ENCODE results near the gene PDXDC1. TPM values are rescaled to one million over a fixed set of nuclear protein-coding genes. Genes with fewer than 3 reads are reported as not detected.
"Not testable (repeated sequence)": the region's sequence is repeated elsewhere in the genome, so short reads cannot be mapped to it uniquely, and the experiment has no call there.

The PDXDC1 gene
- total RNA-seq, result 10 to 100 TPM; 64.0 to 75.0 TPM
- 46.1 TPM for polyA plus RNA-seq (2013, experiment 1 of 2)
- 39.4 TPM for polyA plus RNA-seq (2013, experiment 2 of 2)
- 76.5 to 205 (median 129) reads per million in 172 experiments for total RNA-seq

DNA sequence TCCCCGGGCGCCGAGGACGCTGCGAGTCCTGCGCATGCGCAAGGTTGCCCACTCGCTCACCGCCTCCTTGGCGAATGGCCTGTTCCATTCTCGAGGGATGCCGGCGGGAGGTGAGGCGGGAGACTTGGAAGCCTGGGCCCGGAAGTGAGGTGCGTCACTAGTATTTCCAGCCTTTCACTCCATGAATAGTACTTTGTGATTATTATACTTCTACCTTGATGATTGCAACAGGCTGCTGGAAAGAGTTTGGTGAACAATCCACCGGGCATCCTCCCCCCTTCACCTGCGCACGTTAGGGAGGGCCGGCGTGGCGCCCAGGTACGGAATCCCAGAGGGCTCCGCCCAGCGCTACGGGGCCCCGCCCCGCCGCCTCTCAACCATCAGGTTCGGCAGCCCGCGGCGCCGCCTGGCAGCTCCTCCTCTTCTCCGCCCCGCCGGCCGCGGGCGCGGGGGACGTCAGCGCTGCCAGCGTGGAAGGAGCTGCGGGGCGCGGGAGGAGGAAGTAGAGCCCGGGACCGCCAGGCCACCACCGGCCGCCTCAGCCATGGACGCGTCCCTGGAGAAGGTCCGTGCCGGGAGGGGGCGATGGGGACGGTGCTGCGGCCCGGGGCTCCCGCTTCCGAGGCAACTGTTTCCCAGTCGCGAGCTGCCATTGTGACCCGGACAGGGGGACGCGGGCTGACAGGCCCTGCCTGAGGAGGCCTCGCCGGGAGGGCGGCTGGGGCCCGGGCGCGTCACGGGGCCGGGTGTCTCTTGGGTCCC is at the start of gene PDXDC1:
Gene PDXDC1, plus strand, starts transcription at position 371 of the 762 bp plus-strand sequence. Its CDS starts 174 bp downstream, at position 545.
- not testable (repeated sequence) for H3K36me3 ChIP-seq (ENCODE audit: insufficient read depth, low read length); H3K27me3 Mint-ChIP-seq; H3K27me3 ChIP-seq (ENCODE audit: control insufficient read depth in 1 of 2, insufficient read depth in 2 of 2, low read length in 2 of 2); H3K9me3 Mint-ChIP-seq; H3K36me3 Mint-ChIP-seq (ENCODE audit: low read depth); H3K4me1 ChIP-seq (ENCODE audit: insufficient read depth, low read length); H3K9me3 ChIP-seq (ENCODE audit: control insufficient read depth in 1 of 2, insufficient read depth in 1 of 2, low read length in 2 of 2)
- intact Hi-C loops (cut with DNase I, micrococcal nuclease), result loop anchor here (5.0 to 10.0 kb wide), 2 partner anchors 37 to 80 kb away; partner anchors contain the start of gene NTAN1 (in 1 of the 2)
- Mint-ChIP-seq H3K4me1 (ENCODE audit: low read depth) (peaks cover 28% of the 10 kb centered on the region), H3K4me3 (peak within 1 kb of the TSS; percentile 96), H3K27ac (peak within 1 kb of the TSS; percentile 91)
- DNase-seq, result peak; percentile 95 to 100 (median 98)
- peak within 1 kb of the TSS; percentile 74 to 80 for H3K27ac ChIP-seq (ENCODE audit: low read depth in 1 of 2, low read length in 2 of 2)
- POLR2A ChIA-PET, result interaction anchor here (0.6 to 1.4 kb wide), 6 partner anchors 11 to 75 kb away, joined by 3 to 9 read pairs (median 4); no protein-coding TSS in a partner anchor
- peak; percentile 95 for ATAC-seq (ENCODE audit: poor library complexity)
- CTCF ChIA-PET, result interaction anchor here (0.9 kb wide), 1 partner anchor 81 kb away, joined by 3 read pairs; the partner anchor contains the start of gene NTAN1
- peak within 1 kb of the TSS; percentile 69 for H3K4me3 ChIP-seq (ENCODE audit: low read length)

- H3K27ac Mint-ChIP-seq; H3K27ac ChIP-seq (ENCODE audit: low read depth in 1 of 2, low read length in 2 of 2); H3K27me3 ChIP-seq (ENCODE audit: control insufficient read depth in 1 of 2, insufficient read depth in 2 of 2, low read length in 2 of 2); H3K9me3 Mint-ChIP-seq; H3K4me3 Mint-ChIP-seq; CTCF ChIA-PET; H3K36me3 ChIP-seq (ENCODE audit: insufficient read depth, low read length); H3K9me3 ChIP-seq (ENCODE audit: control insufficient read depth in 1 of 2, insufficient read depth in 1 of 2, low read length in 2 of 2); POLR2A ChIA-PET; H3K4me3 ChIP-seq (ENCODE audit: low read length); H3K4me1 Mint-ChIP-seq (ENCODE audit: low read depth); ATAC-seq (ENCODE audit: poor library complexity); H3K36me3 Mint-ChIP-seq (ENCODE audit: low read depth); H3K27me3 Mint-ChIP-seq; intact Hi-C loops (cut with DNase I, micrococcal nuclease); H3K4me1 ChIP-seq (ENCODE audit: insufficient read depth, low read length): not testable (repeated sequence)
- DNase-seq, result peak in 3 of 14 experiments; percentile 2 to 37 (median 5)
Observed at GRCh38 chr16:14928064-14928714, 46.6 kb upstream of the PDXDC1 start.

DNA sequence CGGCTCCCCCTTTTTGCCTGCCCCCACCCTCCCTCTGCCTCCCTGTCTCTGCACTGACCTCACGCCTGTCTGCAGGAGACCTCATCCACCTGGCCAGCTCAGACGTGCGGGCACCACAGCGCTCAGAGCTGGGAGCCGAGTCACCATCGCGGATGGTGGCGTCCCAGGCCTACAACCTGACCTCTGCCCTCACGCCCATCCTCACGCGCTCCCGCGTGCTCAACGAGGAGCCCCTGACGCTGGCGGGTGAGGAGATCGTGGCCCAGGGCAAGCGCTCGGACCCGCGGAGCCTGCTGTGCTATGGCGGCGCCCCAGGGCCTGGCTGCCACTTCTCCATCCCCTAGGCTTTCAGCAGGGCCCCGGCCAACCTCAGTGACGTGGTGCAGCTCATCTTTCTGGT is 45.6 kb upstream of the PDXDC1 start:
- ATAC-seq (ENCODE audit: poor library complexity); H3K4me1 Mint-ChIP-seq (ENCODE audit: low read depth); DNase-seq; H3K9me3 Mint-ChIP-seq; H3K27ac Mint-ChIP-seq; H3K4me3 Mint-ChIP-seq; H3K36me3 Mint-ChIP-seq (ENCODE audit: low read depth); H3K4me1 ChIP-seq (ENCODE audit: insufficient read depth, low read length); H3K4me3 ChIP-seq (ENCODE audit: low read length); H3K9me3 ChIP-seq (ENCODE audit: control insufficient read depth in 1 of 2, insufficient read depth in 1 of 2, low read length in 2 of 2); H3K27me3 Mint-ChIP-seq; POLR2A ChIA-PET; intact Hi-C loops (cut with DNase I, micrococcal nuclease); H3K27ac ChIP-seq (ENCODE audit: low read depth in 1 of 2, low read length in 2 of 2); H3K27me3 ChIP-seq (ENCODE audit: control insufficient read depth in 1 of 2, insufficient read depth in 2 of 2, low read length in 2 of 2); CTCF ChIA-PET; H3K36me3 ChIP-seq (ENCODE audit: insufficient read depth, low read length): not testable (repeated sequence)

DNA sequence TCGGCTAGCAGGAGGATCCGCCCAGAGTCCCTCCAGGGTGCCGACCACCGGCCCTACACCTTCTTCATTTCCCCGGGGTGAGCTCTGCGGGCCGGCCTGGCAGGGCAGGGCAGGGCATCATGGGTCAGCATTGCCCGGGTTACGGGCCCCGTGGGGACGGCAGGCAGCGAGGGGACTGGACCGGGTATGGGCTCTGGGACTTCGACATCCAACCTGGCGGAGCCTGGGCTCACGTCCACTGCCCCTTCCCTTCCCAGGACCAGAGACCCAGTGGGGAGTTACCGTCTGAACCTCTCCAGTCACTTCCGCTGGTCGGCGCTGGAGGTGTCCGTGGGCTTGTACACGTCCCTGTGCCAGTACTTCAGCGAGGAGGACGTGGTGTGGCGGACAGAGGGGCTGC is 44.6 kb upstream of the PDXDC1 start:
- H3K9me3 Mint-ChIP-seq; POLR2A ChIA-PET; DNase-seq; H3K4me1 Mint-ChIP-seq (ENCODE audit: low read depth); H3K4me1 ChIP-seq (ENCODE audit: insufficient read depth, low read length); H3K36me3 ChIP-seq (ENCODE audit: insufficient read depth, low read length); ATAC-seq (ENCODE audit: poor library complexity); H3K4me3 Mint-ChIP-seq; H3K4me3 ChIP-seq (ENCODE audit: low read length); intact Hi-C loops (cut with DNase I, micrococcal nuclease); H3K27ac Mint-ChIP-seq; H3K27me3 ChIP-seq (ENCODE audit: control insufficient read depth in 1 of 2, insufficient read depth in 2 of 2, low read length in 2 of 2); H3K9me3 ChIP-seq (ENCODE audit: control insufficient read depth in 1 of 2, insufficient read depth in 1 of 2, low read length in 2 of 2); H3K36me3 Mint-ChIP-seq (ENCODE audit: low read depth); H3K27ac ChIP-seq (ENCODE audit: low read depth in 1 of 2, low read length in 2 of 2); CTCF ChIA-PET; H3K27me3 Mint-ChIP-seq: not testable (repeated sequence)

GRCh38 chr16:14930971-14931370 is 43.9 kb upstream of the PDXDC1 start:
- peak in 1 of 14 experiments; percentile 22 for DNase-seq
- H3K4me3 Mint-ChIP-seq; H3K36me3 ChIP-seq (ENCODE audit: insufficient read depth, low read length); H3K27ac ChIP-seq (ENCODE audit: low read depth in 1 of 2, low read length in 2 of 2); H3K9me3 Mint-ChIP-seq; CTCF ChIA-PET; H3K9me3 ChIP-seq (ENCODE audit: control insufficient read depth in 1 of 2, insufficient read depth in 1 of 2, low read length in 2 of 2); POLR2A ChIA-PET; H3K27ac Mint-ChIP-seq; ATAC-seq (ENCODE audit: poor library complexity); H3K4me1 Mint-ChIP-seq (ENCODE audit: low read depth); H3K27me3 Mint-ChIP-seq; intact Hi-C loops (cut with DNase I, micrococcal nuclease); H3K36me3 Mint-ChIP-seq (ENCODE audit: low read depth); H3K27me3 ChIP-seq (ENCODE audit: control insufficient read depth in 1 of 2, insufficient read depth in 2 of 2, low read length in 2 of 2); H3K4me1 ChIP-seq (ENCODE audit: insufficient read depth, low read length); H3K4me3 ChIP-seq (ENCODE audit: low read length): not testable (repeated sequence)

DNA sequence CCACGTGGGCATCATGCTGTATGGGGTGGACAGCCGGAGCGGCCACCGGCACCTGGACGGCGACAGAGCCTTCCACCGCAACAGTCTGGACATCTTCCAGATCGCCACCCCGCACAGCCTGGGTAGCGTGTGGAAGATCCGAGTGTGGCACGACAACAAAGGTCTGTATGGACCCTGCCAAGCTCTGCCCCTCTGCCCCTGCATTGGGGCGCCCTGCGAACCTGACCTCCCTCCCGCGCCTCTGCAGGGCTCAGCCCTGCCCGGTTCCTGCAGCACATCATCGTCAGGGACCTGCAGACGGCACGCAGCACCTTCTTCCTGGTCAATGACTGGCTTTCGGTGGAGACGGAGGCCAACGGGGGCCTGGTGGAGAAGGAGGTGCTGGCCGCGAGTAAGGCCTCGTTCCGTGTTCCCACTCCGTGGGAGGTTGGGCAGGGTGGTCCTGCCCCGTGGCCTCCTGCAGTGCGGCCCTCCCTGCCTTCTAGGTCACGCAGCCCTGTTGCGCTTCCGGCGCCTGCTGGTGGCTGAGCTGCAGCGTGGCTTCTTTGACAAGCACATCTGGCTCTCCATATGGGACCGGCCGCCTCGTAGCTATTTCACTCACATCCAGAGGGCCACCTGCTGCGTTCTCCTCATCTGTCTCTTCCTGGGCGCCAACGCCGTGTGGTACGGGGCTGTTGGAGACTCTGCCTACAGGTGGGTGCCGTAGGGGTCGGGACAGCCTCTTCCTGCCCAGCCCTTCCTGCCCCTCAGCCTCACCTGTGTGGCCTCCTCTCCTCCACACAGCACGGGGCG is 42.0 kb upstream of the PDXDC1 start:
- H3K9me3 Mint-ChIP-seq; H3K27ac Mint-ChIP-seq; H3K27ac ChIP-seq (ENCODE audit: low read depth in 1 of 2, low read length in 2 of 2); intact Hi-C loops (cut with DNase I, micrococcal nuclease); H3K36me3 ChIP-seq (ENCODE audit: insufficient read depth, low read length); H3K27me3 Mint-ChIP-seq; H3K4me1 ChIP-seq (ENCODE audit: insufficient read depth, low read length); H3K36me3 Mint-ChIP-seq (ENCODE audit: low read depth); H3K27me3 ChIP-seq (ENCODE audit: control insufficient read depth in 1 of 2, insufficient read depth in 2 of 2, low read length in 2 of 2); ATAC-seq (ENCODE audit: poor library complexity); H3K9me3 ChIP-seq (ENCODE audit: control insufficient read depth in 1 of 2, insufficient read depth in 1 of 2, low read length in 2 of 2); H3K4me3 Mint-ChIP-seq; CTCF ChIA-PET; H3K4me1 Mint-ChIP-seq (ENCODE audit: low read depth); H3K4me3 ChIP-seq (ENCODE audit: low read length); DNase-seq; POLR2A ChIA-PET: not testable (repeated sequence)

All from CD4-positive, alpha-beta T cell (primary cell).